GM23338 (cell line): Measurements from ENCODE around the gene FBXW12. TPM values are rescaled to one million over a fixed set of nuclear protein-coding genes. Genes with fewer than 3 reads are reported as not detected.

ENCODE experiments used
- ATAC-seq: fragments of 200-7000 bp; cut with Tn5 transposase; 3 replicates; pipeline ENCODE4 v1.9.1; 2020
- DNase-seq: peaks from one replicate; pipeline ENCODE4 v3.0.0-alpha.2; 2015; ENCODE audit warnings: low spot score
- H2AFZ ChIP-seq: fragments of 200-600 bp; sonication (generic); 2 replicates; pipeline ENCODE4 v1.8.0; 2016; ENCODE audit warnings: antibody characterized with exemption, mild to moderate bottlenecking, moderate library complexity
- H3F3A ChIP-seq: fragments of 200-600 bp; sonication (generic); replicated peaks from 2 replicates; pipeline ENCODE4 v1.8.0; 2017; ENCODE audit warnings: antibody characterized with exemption, mixed run types, low read depth
- H3K27ac ChIP-seq: fragments of 200-600 bp; sonication (generic); 2 replicates; pipeline ENCODE4 v1.6.1; 2016; ENCODE audit warnings: low read depth
- H3K27me3 ChIP-seq: fragments of 200-600 bp; sonication (generic); 2 replicates; pipeline ENCODE4 v1.8.0; 2016; ENCODE audit warnings: mild to moderate bottlenecking, mixed run types, moderate library complexity; ENCODE audit not compliant: insufficient read depth
- H3K36me3 ChIP-seq: fragments of 200-600 bp; sonication (generic); 2 replicates; pipeline ENCODE4 v1.8.0; 2016; ENCODE audit warnings: mild to moderate bottlenecking; ENCODE audit not compliant: insufficient read depth
- H3K4me1 ChIP-seq: fragments of 200-600 bp; sonication (generic); 2 replicates; pipeline ENCODE4 v1.8.0; 2016; ENCODE audit warnings: mild to moderate bottlenecking, moderate library complexity; ENCODE audit not compliant: insufficient read depth
- H3K4me2 ChIP-seq: fragments of 200-600 bp; sonication (generic); 2 replicates; pipeline ENCODE4 v1.7.1; 2017; ENCODE audit warnings: mixed run types
- H3K4me3 ChIP-seq: fragments of 200-600 bp; sonication (generic); 2 replicates; pipeline ENCODE4 v1.6.1; 2016; ENCODE audit warnings: mixed run types
- H3K79me2 ChIP-seq: fragments of 200-600 bp; sonication (generic); replicated peaks from 2 replicates; pipeline ENCODE4 v1.8.0; 2017; ENCODE audit warnings: mild to moderate bottlenecking; ENCODE audit not compliant: insufficient read depth
- H3K9me2 ChIP-seq: fragments of 200-600 bp; sonication (generic); 2 replicates; pipeline ENCODE4 v1.8.0; 2017; ENCODE audit not compliant: insufficient read depth
- H4K20me1 ChIP-seq: fragments of 200-600 bp; sonication (generic); replicated peaks from 2 replicates; pipeline ENCODE4 v1.8.0; 2017; ENCODE audit warnings: mild to moderate bottlenecking; ENCODE audit not compliant: insufficient read depth
- H3K27ac Mint-ChIP-seq: 2 replicates; pipeline ENCODE4 v1.8.0; 2020; ENCODE audit warnings: inconsistent platforms, mild to moderate bottlenecking, moderate library complexity, mixed read lengths
- H3K27me3 Mint-ChIP-seq: 3 replicates; pipeline ENCODE4 v1.8.0; 2022; ENCODE audit warnings: low read depth, mild to moderate bottlenecking, moderate library complexity, mixed read lengths, inconsistent platforms; ENCODE audit not compliant: insufficient read depth, poor library complexity
- H3K36me3 Mint-ChIP-seq: 3 replicates; pipeline ENCODE4 v1.8.0; 2021; ENCODE audit warnings: low read depth, mild to moderate bottlenecking, inconsistent platforms, moderate library complexity, mixed read lengths
- H3K4me1 Mint-ChIP-seq: 3 replicates; pipeline ENCODE4 v1.8.0; 2020; ENCODE audit warnings: mild to moderate bottlenecking, inconsistent platforms, mixed read lengths
- H3K4me3 Mint-ChIP-seq: 3 replicates; pipeline ENCODE4 v1.8.0; 2021; ENCODE audit warnings: moderate library complexity, mild to moderate bottlenecking, inconsistent platforms, mixed read lengths
- H3K9me3 Mint-ChIP-seq: 3 replicates; pipeline ENCODE4 v1.8.0; 2020; ENCODE audit warnings: moderate library complexity, mild to moderate bottlenecking, inconsistent platforms, mixed read lengths
- CREB1 ChIP-seq: fragments of 250-450 bp; sonication (Bioruptor Pico); IDR thresholded peaks from 2 replicates; pipeline ENCODE4 v1.5.0; 2020; ENCODE audit warnings: low read depth, mild to moderate bottlenecking, moderate library complexity
- EZH2 ChIP-seq: fragments of 200-600 bp; sonication (generic); IDR thresholded peaks from one replicate; pipeline ENCODE4 v1.8.0; 2017; ENCODE audit warnings: antibody characterized with exemption, mild to moderate bottlenecking, low read depth; ENCODE audit not compliant: unreplicated experiment
- EZH2phosphoT487 ChIP-seq: fragments of 200-600 bp; sonication (generic); IDR thresholded peaks from one replicate; pipeline ENCODE4 v1.8.1; 2018; ENCODE audit warnings: antibody characterized with exemption; ENCODE audit not compliant: unreplicated experiment
- JUNB ChIP-seq: IDR thresholded peaks from one replicate; pipeline ENCODE4 v1.6.1; 2016; ENCODE audit warnings: antibody characterized with exemption; ENCODE audit not compliant: unreplicated experiment
- NANOG ChIP-seq: IDR thresholded peaks from 2 replicates; pipeline ENCODE4 v1.6.1; 2016; ENCODE audit warnings: antibody characterized with exemption, borderline replicate concordance
- REST ChIP-seq: IDR thresholded peaks from one replicate; pipeline ENCODE4 v1.6.1; 2018; ENCODE audit warnings: antibody characterized with exemption; ENCODE audit not compliant: unreplicated experiment
- STAT1 ChIP-seq: IDR thresholded peaks from one replicate; pipeline ENCODE4 v1.6.1; 2016; ENCODE audit warnings: antibody characterized with exemption; ENCODE audit not compliant: unreplicated experiment
- ZNF331 ChIP-seq: fragments of 250-450 bp; sonication (Bioruptor Pico); IDR thresholded peaks from 2 replicates; pipeline ENCODE4 v1.5.0; 2020; ENCODE audit warnings: low read depth, mild to moderate bottlenecking, moderate library complexity
- polyA plus RNA-seq: library from polyadenylated mRNA; unstranded; fragments of >200 nt; fragmentation: Nextera tagmentation; extraction: Ambion mirVana; gene quantifications from 2 replicates; pipeline ENCODE4 v1.2.1, GENCODE V29; 2016
- total RNA-seq: library from RNA; depleted of rRNA; stranded (reverse); fragments of >200 nt; shearing (Covaris generic); gene quantifications from 2 replicates; pipeline ENCODE4 v1.2.3, GENCODE V29; 2014
- TF ChIP-seq, protein P1 (sequence below): IDR thresholded peaks from 2 replicates; pipeline ENCODE4 v1.6.1; 2016; ENCODE audit warnings: antibody characterized with exemption
- TF ChIP-seq, protein P2 (sequence below), 2 experiments: fragments of 200-600 bp in 1 of 2; sonication (generic) in 1 of 2; conservative IDR thresholded peaks; 2 replicates each; pipeline versions ENCODE4 v1.5.1 to v1.6.1; 2016 to 2017; ENCODE audit warnings: antibody characterized with exemption in 2 of 2, low read depth in 2 of 2, mild to moderate bottlenecking in 2 of 2, moderate library complexity in 1 of 2

FBXW12 gene
- total and polyA plus RNA-seq, 2 experiments from 2014 or later, result 0.73 TPM; not detected in 1

DNA sequence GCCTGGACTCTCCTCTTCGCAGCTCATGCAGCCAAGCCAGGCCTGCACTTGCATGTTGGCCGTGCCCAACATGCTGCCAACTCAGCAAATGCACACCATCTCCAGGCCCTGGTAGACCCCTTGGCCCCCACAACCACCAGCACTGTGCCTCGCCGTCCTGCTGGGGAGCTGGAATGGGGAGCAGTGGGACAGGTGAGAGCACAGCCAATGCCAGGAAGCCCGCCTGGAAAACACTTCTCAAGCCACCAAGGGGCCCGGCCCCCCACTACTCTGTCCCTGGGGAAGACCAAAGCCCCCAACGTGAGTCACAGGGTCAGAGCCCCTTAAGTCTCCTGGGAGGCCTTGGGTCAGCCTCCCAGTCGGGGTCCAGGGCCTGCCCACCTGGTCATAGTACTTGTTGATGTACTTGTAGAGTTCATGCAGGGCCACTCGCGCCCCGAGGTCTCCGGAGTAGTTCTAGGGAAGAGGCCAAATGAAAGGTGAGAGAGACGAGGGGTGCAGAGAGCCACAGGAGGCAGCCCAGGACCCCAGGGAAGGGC is 33.4 kb downstream of the FBXW12 start (continued):
- TF ChIP-seq CREB1 (CRISPR knock-in tag), result no peak
- TF ChIP-seq REST, result no peak
- no peak for TF ChIP-seq ZNF331 (CRISPR knock-in tag)
- TF ChIP-seq EZH2, result no peak
- no peak for TF ChIP-seq STAT1
- TF ChIP-seq NANOG, result no peak
- TF ChIP-seq, protein P1, sequence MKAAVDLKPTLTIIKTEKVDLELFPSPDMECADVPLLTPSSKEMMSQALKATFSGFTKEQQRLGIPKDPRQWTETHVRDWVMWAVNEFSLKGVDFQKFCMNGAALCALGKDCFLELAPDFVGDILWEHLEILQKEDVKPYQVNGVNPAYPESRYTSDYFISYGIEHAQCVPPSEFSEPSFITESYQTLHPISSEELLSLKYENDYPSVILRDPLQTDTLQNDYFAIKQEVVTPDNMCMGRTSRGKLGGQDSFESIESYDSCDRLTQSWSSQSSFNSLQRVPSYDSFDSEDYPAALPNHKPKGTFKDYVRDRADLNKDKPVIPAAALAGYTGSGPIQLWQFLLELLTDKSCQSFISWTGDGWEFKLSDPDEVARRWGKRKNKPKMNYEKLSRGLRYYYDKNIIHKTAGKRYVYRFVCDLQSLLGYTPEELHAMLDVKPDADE, result no peak

DNA sequence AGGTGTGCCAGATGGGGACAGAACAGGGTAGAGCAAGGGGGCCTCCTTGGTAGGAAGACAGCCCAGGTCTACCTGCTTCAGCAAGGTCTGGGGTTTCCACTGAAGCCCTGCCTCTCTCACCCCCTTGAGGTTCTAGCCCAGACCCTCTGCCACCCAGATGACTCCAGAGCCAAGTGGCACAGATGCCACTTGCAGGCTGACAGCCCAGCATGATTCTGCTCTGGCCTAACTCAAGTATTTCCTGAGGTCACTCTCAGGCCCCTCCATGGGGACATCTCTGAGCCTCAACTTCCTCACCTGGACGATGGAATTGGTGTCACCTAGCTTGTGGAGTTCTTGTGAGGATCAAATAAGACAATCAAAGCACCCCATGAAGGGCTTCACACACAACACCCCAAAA is 34.0 kb downstream of the FBXW12 start:
- no peak overlapping the region for H3K4me2 ChIP-seq
- no peak for TF ChIP-seq JUNB
- TF ChIP-seq, protein P2, sequence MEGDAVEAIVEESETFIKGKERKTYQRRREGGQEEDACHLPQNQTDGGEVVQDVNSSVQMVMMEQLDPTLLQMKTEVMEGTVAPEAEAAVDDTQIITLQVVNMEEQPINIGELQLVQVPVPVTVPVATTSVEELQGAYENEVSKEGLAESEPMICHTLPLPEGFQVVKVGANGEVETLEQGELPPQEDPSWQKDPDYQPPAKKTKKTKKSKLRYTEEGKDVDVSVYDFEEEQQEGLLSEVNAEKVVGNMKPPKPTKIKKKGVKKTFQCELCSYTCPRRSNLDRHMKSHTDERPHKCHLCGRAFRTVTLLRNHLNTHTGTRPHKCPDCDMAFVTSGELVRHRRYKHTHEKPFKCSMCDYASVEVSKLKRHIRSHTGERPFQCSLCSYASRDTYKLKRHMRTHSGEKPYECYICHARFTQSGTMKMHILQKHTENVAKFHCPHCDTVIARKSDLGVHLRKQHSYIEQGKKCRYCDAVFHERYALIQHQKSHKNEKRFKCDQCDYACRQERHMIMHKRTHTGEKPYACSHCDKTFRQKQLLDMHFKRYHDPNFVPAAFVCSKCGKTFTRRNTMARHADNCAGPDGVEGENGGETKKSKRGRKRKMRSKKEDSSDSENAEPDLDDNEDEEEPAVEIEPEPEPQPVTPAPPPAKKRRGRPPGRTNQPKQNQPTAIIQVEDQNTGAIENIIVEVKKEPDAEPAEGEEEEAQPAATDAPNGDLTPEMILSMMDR (conservative IDR thresholded peaks at IDR 0.05; ENCODE audit: low read depth in 2 of 2), result no peak
- TF ChIP-seq REST, result no peak
- no peak for TF ChIP-seq EZH2phosphoT487
- TF ChIP-seq NANOG, result no peak
- TF ChIP-seq STAT1, result no peak
- no peaks in the 10 kb centered on the region for H3F3A ChIP-seq
- H3K79me2 ChIP-seq, result no peaks in the 10 kb centered on the region
- Mint-ChIP-seq H3K27me3 (peaks cover 7% of the 10 kb centered on the region), H3K4me1 (no peaks in the 10 kb centered on the region), H3K4me3 (no peak overlapping the region), H3K9me3 (no peaks in the 10 kb centered on the region), H3K36me3 (peaks cover 90% of the 10 kb centered on the region), H3K27ac (no peak overlapping the region)
- H3K4me3 ChIP-seq, result no peak overlapping the region
- H3K4me1 ChIP-seq, result no peaks in the 10 kb centered on the region
- peaks cover 13% of the 10 kb centered on the region for H3K36me3 ChIP-seq
- no peak overlapping the region for H2AFZ ChIP-seq
- DNase-seq (no peak), ATAC-seq (no peak)
- no peaks in the 10 kb centered on the region for H3K9me2 ChIP-seq
- H3K27ac ChIP-seq, result no peak overlapping the region
- H3K27me3 ChIP-seq, result no peaks in the 10 kb centered on the region
- H4K20me1 ChIP-seq, result no peaks in the 10 kb centered on the region; the same call in 1 of the 2 replicates
